SK-N-SH treated with all-trans-retinoic acid at 6 μM for 48 hours (cell line): ENCODE results near the gene AP2M1.

ENCODE experiments used
- ATAC-seq: fragments of 200-7000 bp; cut with Tn5 transposase; 3 replicates; pipeline ENCODE4 v1.9.1; 2020; ENCODE audit warnings: mild to moderate bottlenecking, moderate library complexity
- ARNTL ChIP-seq: fragments of 450-650 bp; formaldehyde crosslinking; IDR thresholded peaks from 2 replicates; pipeline ENCODE4 v1.5.0; 2020; ENCODE audit warnings: low read depth, mild to moderate bottlenecking, moderate library complexity, borderline replicate concordance
- CREB5 ChIP-seq: fragments of 250-450 bp; sonication (Bioruptor Pico); IDR thresholded peaks from 2 replicates; pipeline ENCODE4 v1.5.1; 2020; ENCODE audit warnings: low read depth, mild to moderate bottlenecking, moderate library complexity
- CSDC2 ChIP-seq: fragments of 250-450 bp; sonication (Bioruptor Pico); IDR thresholded peaks from 2 replicates; pipeline ENCODE4 v1.5.0; 2020; ENCODE audit warnings: mild to moderate bottlenecking, moderate library complexity
- CSRNP3 ChIP-seq: fragments of 250-450 bp; sonication (Bioruptor Pico); IDR thresholded peaks from 2 replicates; pipeline ENCODE4 v1.5.1; 2021; ENCODE audit warnings: mild to moderate bottlenecking, moderate library complexity
- ESRRG ChIP-seq: fragments of 250-450 bp; sonication (Bioruptor Pico); IDR thresholded peaks from 2 replicates; pipeline ENCODE4 v1.6.1; 2021; ENCODE audit warnings: mild to moderate bottlenecking
- GLIS3 ChIP-seq: fragments of 250-450 bp; sonication (Bioruptor Pico); IDR thresholded peaks from 2 replicates; pipeline ENCODE4 v1.5.0; 2020; ENCODE audit warnings: mild to moderate bottlenecking, moderate library complexity
- ISL1 ChIP-seq: fragments of 250-450 bp; sonication (Bioruptor Pico); IDR thresholded peaks from 2 replicates; pipeline ENCODE4 v2.1.2; 2022; ENCODE audit warnings: mild to moderate bottlenecking, moderate library complexity
- OSR1 ChIP-seq: fragments of 250-450 bp; sonication (Bioruptor Pico); IDR thresholded peaks from 2 replicates; pipeline ENCODE4 v1.8.0; 2022; ENCODE audit warnings: moderate library complexity, mild to moderate bottlenecking, inconsistent platforms
- PPARA ChIP-seq: fragments of 250-450 bp; sonication (Bioruptor Pico); IDR thresholded peaks from 2 replicates; pipeline ENCODE4 v1.5.0; 2020; ENCODE audit warnings: mild to moderate bottlenecking, borderline replicate concordance
- RARB ChIP-seq: fragments of 250-450 bp; sonication (Bioruptor Pico); IDR thresholded peaks from 2 replicates; pipeline ENCODE4 v1.8.0; 2021; ENCODE audit warnings: mild to moderate bottlenecking, moderate library complexity
- SNAI2 ChIP-seq: fragments of 250-450 bp; sonication (Bioruptor Pico); IDR thresholded peaks from 2 replicates; pipeline ENCODE4 v1.5.0; 2020; ENCODE audit warnings: mild to moderate bottlenecking, moderate library complexity
- TCF4 ChIP-seq: fragments of 250-450 bp; sonication (Bioruptor Pico); IDR thresholded peaks from 2 replicates; pipeline ENCODE4 v1.8.0; 2021; ENCODE audit warnings: mild to moderate bottlenecking, moderate library complexity, borderline replicate concordance
- TOX ChIP-seq: fragments of 250-450 bp; sonication (Bioruptor Pico); IDR thresholded peaks from 2 replicates; pipeline ENCODE4 v1.8.0; 2021; ENCODE audit warnings: mild to moderate bottlenecking, moderate library complexity, borderline replicate concordance
- TSHZ2 ChIP-seq: fragments of 250-450 bp; sonication (Bioruptor Pico); IDR thresholded peaks from 2 replicates; pipeline ENCODE4 v1.5.0; 2020; ENCODE audit warnings: mild to moderate bottlenecking, moderate library complexity
- ZC3H10 ChIP-seq: fragments of 250-450 bp; sonication (Bioruptor Pico); IDR thresholded peaks from 2 replicates; pipeline ENCODE4 v1.5.1; 2021; ENCODE audit warnings: mild to moderate bottlenecking, moderate library complexity
- ZFP3 ChIP-seq: fragments of 250-450 bp; sonication (Bioruptor Pico); IDR thresholded peaks from 2 replicates; pipeline ENCODE4 v1.5.0; 2020; ENCODE audit warnings: mild to moderate bottlenecking, moderate library complexity
- ZFP30 ChIP-seq: fragments of 450-650 bp; formaldehyde crosslinking; IDR thresholded peaks from 2 replicates; pipeline ENCODE4 v1.5.0; 2022; ENCODE audit warnings: mild to moderate bottlenecking, moderate library complexity
- ZNF565 ChIP-seq: fragments of 450-650 bp; formaldehyde crosslinking; conservative IDR thresholded peaks from 2 replicates; pipeline ENCODE4 v1.5.0; 2020; ENCODE audit warnings: low read depth, mild to moderate bottlenecking, moderate library complexity
- ZNF70 ChIP-seq: fragments of 450-650 bp; formaldehyde crosslinking; IDR thresholded peaks from 2 replicates; pipeline ENCODE4 v1.5.0; 2020; ENCODE audit warnings: mild to moderate bottlenecking, moderate library complexity
- ZNF8 ChIP-seq: fragments of 450-650 bp; formaldehyde crosslinking; IDR thresholded peaks from 2 replicates; pipeline ENCODE4 v1.5.0; 2020; ENCODE audit warnings: mild to moderate bottlenecking, moderate library complexity
- TF ChIP-seq, protein P1 (sequence below): fragments of 250-450 bp; sonication (Bioruptor Pico); IDR thresholded peaks from 2 replicates; pipeline ENCODE4 v1.8.0; 2020; ENCODE audit warnings: mild to moderate bottlenecking, moderate library complexity, borderline replicate concordance
- TF ChIP-seq, protein P2 (sequence below): fragments of 250-450 bp; sonication (Bioruptor Pico); IDR thresholded peaks from 2 replicates; pipeline ENCODE4 v1.8.0; 2021; ENCODE audit warnings: low read depth, mild to moderate bottlenecking, moderate library complexity, borderline replicate concordance

Gene AP2M1

DNA sequence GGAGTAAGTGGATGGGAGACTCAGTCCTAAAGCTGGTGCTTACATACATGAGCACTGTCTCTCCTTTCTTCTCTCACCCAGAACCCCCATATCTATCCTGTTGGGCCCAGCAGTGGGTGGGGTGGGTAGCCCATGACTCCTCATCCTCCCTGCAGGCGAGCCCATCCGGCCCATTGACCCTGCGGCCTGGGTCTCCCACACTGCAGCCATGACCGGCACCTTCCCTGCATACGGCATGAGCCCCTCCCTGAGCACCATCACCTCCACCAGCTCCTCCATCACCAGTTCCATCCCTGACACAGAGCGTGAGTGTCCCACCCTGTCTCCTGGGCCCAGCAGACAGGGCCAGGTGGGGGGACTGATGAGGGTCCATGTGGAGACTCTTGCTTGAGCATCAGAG is 8.0 kb upstream of the AP2M1 start:
- no peak for ATAC-seq
- TF ChIP-seq SNAI2 = no peak
- TF ChIP-seq, protein P1, sequence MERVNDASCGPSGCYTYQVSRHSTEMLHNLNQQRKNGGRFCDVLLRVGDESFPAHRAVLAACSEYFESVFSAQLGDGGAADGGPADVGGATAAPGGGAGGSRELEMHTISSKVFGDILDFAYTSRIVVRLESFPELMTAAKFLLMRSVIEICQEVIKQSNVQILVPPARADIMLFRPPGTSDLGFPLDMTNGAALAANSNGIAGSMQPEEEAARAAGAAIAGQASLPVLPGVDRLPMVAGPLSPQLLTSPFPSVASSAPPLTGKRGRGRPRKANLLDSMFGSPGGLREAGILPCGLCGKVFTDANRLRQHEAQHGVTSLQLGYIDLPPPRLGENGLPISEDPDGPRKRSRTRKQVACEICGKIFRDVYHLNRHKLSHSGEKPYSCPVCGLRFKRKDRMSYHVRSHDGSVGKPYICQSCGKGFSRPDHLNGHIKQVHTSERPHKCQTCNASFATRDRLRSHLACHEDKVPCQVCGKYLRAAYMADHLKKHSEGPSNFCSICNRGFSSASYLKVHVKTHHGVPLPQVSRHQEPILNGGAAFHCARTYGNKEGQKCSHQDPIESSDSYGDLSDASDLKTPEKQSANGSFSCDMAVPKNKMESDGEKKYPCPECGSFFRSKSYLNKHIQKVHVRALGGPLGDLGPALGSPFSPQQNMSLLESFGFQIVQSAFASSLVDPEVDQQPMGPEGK = no peak
- TF ChIP-seq PPARA (CRISPR knock-in tag) = no peak
- no peak for TF ChIP-seq ISL1 (CRISPR knock-in tag)
- TF ChIP-seq ESRRG (CRISPR knock-in tag) = no peak
- no peak for TF ChIP-seq CSRNP3
- no peak for TF ChIP-seq ZNF565 (CRISPR knock-in tag)
- no peak for TF ChIP-seq ZNF70 (CRISPR knock-in tag)
- no peak for TF ChIP-seq TCF4 (CRISPR knock-in tag)
- TF ChIP-seq ZC3H10 (CRISPR knock-in tag) = no peak
- no peak for TF ChIP-seq ARNTL (CRISPR knock-in tag)
- TF ChIP-seq ZNF8 = no peak
- no peak for TF ChIP-seq TSHZ2 (CRISPR knock-in tag)
- no peak for TF ChIP-seq ZFP3 (CRISPR knock-in tag)
- TF ChIP-seq, protein P2, sequence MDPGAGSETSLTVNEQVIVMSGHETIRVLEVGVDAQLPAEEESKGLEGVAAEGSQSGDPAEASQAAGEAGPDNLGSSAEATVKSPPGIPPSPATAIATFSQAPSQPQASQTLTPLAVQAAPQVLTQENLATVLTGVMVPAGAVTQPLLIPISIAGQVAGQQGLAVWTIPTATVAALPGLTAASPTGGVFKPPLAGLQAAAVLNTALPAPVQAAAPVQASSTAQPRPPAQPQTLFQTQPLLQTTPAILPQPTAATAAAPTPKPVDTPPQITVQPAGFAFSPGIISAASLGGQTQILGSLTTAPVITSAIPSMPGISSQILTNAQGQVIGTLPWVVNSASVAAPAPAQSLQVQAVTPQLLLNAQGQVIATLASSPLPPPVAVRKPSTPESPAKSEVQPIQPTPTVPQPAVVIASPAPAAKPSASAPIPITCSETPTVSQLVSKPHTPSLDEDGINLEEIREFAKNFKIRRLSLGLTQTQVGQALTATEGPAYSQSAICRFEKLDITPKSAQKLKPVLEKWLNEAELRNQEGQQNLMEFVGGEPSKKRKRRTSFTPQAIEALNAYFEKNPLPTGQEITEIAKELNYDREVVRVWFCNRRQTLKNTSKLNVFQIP (CRISPR knock-in tag) = no peak
- TF ChIP-seq CREB5 (CRISPR knock-in tag) = no peak
- no peak for TF ChIP-seq ZFP30 (CRISPR knock-in tag)
- TF ChIP-seq GLIS3 (CRISPR knock-in tag) = no peak
- TF ChIP-seq CSDC2 (CRISPR knock-in tag) = no peak
- no peak for TF ChIP-seq TOX (CRISPR knock-in tag)

GRCh38 chr3:184167786-184168185 is 6.9 kb upstream of the AP2M1 start:
- no peak for TF ChIP-seq ARNTL (CRISPR knock-in tag)
- TF ChIP-seq PPARA (CRISPR knock-in tag) = no peak
- no peak for TF ChIP-seq CSRNP3
- no peak for TF ChIP-seq OSR1 (CRISPR knock-in tag)
- TF ChIP-seq RARB (CRISPR knock-in tag) = no peak
- TF ChIP-seq ZNF8 = no peak
- TF ChIP-seq CSDC2 (CRISPR knock-in tag) = no peak
- TF ChIP-seq TCF4 (CRISPR knock-in tag) = no peak
- no peak for ATAC-seq
